ENCODE results near the gene CIDEC.

- TF ChIP-seq POLR2AphosphoS5 (IDR thresholded peaks at IDR 0.05) (no peak), EZH2 (IDR thresholded peaks at IDR 0.05; ENCODE audit: borderline replicate concordance, insufficient read depth, low read length, poor library complexity, severe bottlenecking) (no peak), CTCF (IDR thresholded peaks at IDR 0.05; ENCODE audit: poor library complexity, severe bottlenecking) (no peak), RAD21 (conservative IDR thresholded peaks at IDR 0.05) (no peak), REST (IDR thresholded peaks at IDR 0.05; ENCODE audit: borderline replicate concordance) (no peak), SMC3 (conservative IDR thresholded peaks at IDR 0.05; ENCODE audit: poor library complexity) (no peak), EP300 (conservative IDR thresholded peaks at IDR 0.05; ENCODE audit: poor library complexity, severe bottlenecking) (no peak)
Measured at GRCh38 chr3:9866639-9867038, 13.4 kb downstream of the CIDEC start.
